ENCODE results near the gene RTN4.

Gene RTN4

DNA sequence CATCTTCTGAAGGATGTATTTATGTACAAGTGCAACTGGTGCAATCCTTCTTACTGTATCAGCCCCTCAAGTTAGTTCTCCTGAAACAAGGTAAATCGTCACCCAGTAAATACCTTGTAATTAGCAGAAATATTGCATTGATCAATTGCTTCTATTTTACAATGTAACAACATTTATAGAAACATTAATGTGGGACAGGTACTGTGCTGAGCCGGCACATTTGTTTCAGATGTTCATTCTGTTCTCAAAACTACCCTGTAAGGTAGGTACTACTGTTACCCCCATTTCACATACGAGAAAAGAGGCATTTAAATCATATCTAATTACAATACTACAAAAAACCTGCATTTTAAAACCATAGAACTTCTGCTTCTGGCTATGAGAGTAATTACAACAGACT is 19.5 kb downstream of the RTN4 start:
- no peak for DNase-seq (ENCODE audit: low spot score)
- no peak for TF ChIP-seq CTCF (IDR thresholded peaks at IDR 0.05; ENCODE audit: extremely low read depth, missing control alignments)

- DNase-seq (ENCODE audit: low spot score), result no peak
- no peak for TF ChIP-seq CTCF (IDR thresholded peaks at IDR 0.05; ENCODE audit: extremely low read depth, missing control alignments)
Measured at GRCh38 chr2:55029098-55029497, 21.2 kb downstream of the RTN4 start.

DNA sequence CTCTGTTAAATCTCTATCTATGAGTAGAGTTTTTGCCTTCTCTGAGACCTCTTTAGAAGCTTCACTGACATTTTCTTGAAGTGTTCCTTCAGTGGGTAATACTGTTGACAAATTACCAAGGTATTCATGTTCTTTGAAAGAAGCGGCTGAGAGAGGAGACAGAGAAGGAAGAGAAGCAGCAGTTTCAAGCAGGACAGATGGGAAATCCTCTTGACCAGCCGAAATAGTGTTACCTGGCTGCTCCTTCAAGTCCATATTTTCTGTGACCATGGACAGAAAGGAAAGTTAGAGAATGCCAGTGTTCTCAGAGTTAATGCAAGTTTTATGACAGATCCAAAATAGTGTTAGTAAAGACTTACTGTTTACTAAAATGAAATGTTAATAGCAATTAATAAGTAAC is 23.0 kb downstream of the RTN4 start:
- no peak for TF ChIP-seq CTCF (IDR thresholded peaks at IDR 0.05; ENCODE audit: extremely low read depth, missing control alignments)
- DNase-seq (ENCODE audit: low spot score), result no peak

- no peak for TF ChIP-seq CTCF (IDR thresholded peaks at IDR 0.05; ENCODE audit: extremely low read depth, missing control alignments)
- no peak for DNase-seq (ENCODE audit: low spot score)
Measured at GRCh38 chr2:55026202-55026601, 24.0 kb downstream of the RTN4 start.

DNA sequence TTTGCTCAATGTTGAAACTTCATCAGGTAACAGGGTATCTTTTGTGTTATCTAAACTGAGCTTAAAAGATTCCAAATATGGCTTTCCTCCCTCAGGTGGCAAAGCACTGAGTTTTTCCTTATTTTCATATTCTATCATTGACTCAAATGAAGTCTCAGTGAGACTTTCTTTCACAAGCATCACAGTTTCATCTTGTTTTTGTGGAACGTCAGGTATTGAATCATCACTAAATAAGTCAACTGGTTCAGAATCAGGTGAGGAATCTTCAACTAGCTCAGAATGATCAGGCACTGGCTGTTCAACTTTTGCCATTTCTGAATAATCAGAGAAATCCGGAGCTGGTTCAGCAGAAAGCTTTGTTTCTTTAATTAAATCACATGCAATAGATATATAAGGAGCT is 24.6 kb downstream of the RTN4 start:
- TF ChIP-seq CTCF (IDR thresholded peaks at IDR 0.05; ENCODE audit: extremely low read depth, missing control alignments), result no peak
- no peak for DNase-seq (ENCODE audit: low spot score)

DNA sequence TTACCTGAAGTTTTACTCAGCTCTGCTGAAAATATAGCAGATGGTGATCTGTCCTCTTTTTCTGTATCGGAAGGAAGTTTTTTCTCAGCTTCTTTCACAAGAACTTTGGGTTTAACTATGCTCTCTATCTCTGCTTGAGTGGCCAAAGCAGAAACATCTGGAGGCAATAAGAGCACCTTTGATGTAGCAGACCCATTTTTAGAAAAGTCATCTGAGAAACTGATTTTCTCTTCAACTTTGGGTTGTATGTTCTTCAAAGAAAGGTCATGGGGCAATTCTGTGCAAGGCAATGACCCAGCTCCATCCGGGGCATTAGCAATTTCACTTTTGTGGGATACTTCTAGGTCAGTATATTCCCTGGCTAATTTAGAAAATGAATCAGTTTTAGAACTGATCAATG is 25.2 kb downstream of the RTN4 start:
- DNase-seq (ENCODE audit: low spot score), result no peak
- no peak for TF ChIP-seq CTCF (IDR thresholded peaks at IDR 0.05; ENCODE audit: extremely low read depth, missing control alignments)

DNA sequence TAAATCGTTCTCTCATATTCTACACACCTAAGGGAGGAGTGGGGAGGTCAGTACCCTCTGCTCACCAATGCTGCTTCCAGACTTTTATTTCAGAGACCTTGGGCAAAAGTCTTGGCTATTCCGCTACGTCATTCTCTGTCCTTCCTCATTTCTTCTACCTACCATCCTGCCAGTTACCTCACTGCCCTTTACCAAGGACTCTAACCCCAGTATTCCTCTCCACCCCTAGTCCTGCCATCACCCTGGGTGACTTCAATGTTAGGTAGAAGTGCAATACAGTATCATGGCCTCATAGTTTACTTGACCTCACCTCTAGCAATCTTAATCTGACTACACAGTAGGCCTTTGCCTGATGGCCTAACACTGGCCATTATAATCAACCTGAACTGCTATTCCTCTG is 27.8 kb downstream of the RTN4 start:
- DNase-seq (ENCODE audit: low spot score), result no peak
- TF ChIP-seq CTCF (IDR thresholded peaks at IDR 0.05; ENCODE audit: extremely low read depth, missing control alignments), result no peak

Measured in GM20000 (cell line).